Measurements from ENCODE around the gene USP33. TPM values are rescaled to one million over a fixed set of nuclear protein-coding genes. Genes with fewer than 3 reads are reported as not detected.

Gene USP33
- polyA plus RNA-seq, 2 of the 4 experiments (the other 2 are of a cell fraction), result 22.9 to 49.5 TPM

GRCh38 chr1:77716065-77716464, 43.6 kb downstream of the USP33 start:
- no peak for DNase-seq (ENCODE audit: low read depth in 1 of 2, low spot score in 1 of 2)
- ATAC-seq, result no peak
- CTCF ChIA-PET, result no interaction called here
- 95% methylated on average over 4 of the region's 4 CpGs for WGBS (ENCODE audit: missing lambda C conversion rate)
- TF ChIP-seq NR3C1 (IDR thresholded peaks at IDR 0.05) (no peak), MYC (IDR thresholded peaks at IDR 0.05; ENCODE audit: borderline replicate concordance, low read length) (no peak), NFE2L2 (conservative IDR thresholded peaks at IDR 0.05; ENCODE audit: low read length) (no peak), HDAC2 (IDR thresholded peaks at IDR 0.05) (no peak), RNF2 (IDR thresholded peaks at IDR 0.05; ENCODE audit: borderline replicate concordance, low read depth) (no peak)
- no peak for FAIRE-seq
- POLR2A ChIA-PET, result no interaction called here
- Histone ChIP-seq H3K9me3 (no peaks in the 10 kb centered on the region), H3K27ac (no peak overlapping the region), H3K4me3 (no peak overlapping the region), H3K4me1 (no peaks in the 10 kb centered on the region), H3K4me2 (no peak overlapping the region)

- no peak for DNase-seq (ENCODE audit: low read depth in 1 of 2, low spot score in 1 of 2)
- Histone ChIP-seq H3K9me3 (no peaks in the 10 kb centered on the region), H3K4me2 (no peak overlapping the region), H3K4me3 (no peak overlapping the region), H3K4me1 (no peaks in the 10 kb centered on the region), H3K27ac (no peak overlapping the region)
- CTCF ChIA-PET, result interaction anchor here (0.5 to 1.5 kb wide), 2 partner anchors 24 to 26 kb away, joined by 3 to 6 read pairs; no protein-coding TSS in a partner anchor
- TF ChIP-seq NR3C1 (IDR thresholded peaks at IDR 0.05) (no peak), TFCP2L1 (CRISPR knock-in tag; IDR thresholded peaks at IDR 0.05) (no peak), JUN (IDR thresholded peaks at IDR 0.05) (no peak), RAD21 (conservative IDR thresholded peaks at IDR 0.05 in 1 of 2, IDR thresholded peaks at IDR 0.05 in 1 of 2) (no peak), HDAC2 (IDR thresholded peaks at IDR 0.05) (no peak), RARB (CRISPR knock-in tag; IDR thresholded peaks at IDR 0.05) (no peak), SMC3 (IDR thresholded peaks at IDR 0.05) (no peak), HOXB5 (CRISPR knock-in tag; IDR thresholded peaks at IDR 0.05) (no peak), HOXB13 (CRISPR knock-in tag; IDR thresholded peaks at IDR 0.05; ENCODE audit: low read depth) (no peak)
- TF ChIP-seq, protein P1, sequence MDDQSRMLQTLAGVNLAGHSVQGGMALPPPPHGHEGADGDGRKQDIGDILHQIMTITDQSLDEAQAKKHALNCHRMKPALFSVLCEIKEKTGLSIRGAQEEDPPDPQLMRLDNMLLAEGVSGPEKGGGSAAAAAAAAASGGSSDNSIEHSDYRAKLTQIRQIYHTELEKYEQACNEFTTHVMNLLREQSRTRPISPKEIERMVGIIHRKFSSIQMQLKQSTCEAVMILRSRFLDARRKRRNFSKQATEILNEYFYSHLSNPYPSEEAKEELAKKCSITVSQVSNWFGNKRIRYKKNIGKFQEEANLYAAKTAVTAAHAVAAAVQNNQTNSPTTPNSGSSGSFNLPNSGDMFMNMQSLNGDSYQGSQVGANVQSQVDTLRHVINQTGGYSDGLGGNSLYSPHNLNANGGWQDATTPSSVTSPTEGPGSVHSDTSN (IDR thresholded peaks at IDR 0.05), result no peak
- TF ChIP-seq, protein P2, sequence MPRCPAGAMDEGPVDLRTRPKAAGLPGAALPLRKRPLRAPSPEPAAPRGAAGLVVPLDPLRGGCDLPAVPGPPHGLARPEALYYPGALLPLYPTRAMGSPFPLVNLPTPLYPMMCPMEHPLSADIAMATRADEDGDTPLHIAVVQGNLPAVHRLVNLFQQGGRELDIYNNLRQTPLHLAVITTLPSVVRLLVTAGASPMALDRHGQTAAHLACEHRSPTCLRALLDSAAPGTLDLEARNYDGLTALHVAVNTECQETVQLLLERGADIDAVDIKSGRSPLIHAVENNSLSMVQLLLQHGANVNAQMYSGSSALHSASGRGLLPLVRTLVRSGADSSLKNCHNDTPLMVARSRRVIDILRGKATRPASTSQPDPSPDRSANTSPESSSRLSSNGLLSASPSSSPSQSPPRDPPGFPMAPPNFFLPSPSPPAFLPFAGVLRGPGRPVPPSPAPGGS (IDR thresholded peaks at IDR 0.05), result no peak
- POLR2A ChIA-PET, result no interaction called here
- no peak for FAIRE-seq
- ATAC-seq, result no peak
- WGBS (ENCODE audit: missing lambda C conversion rate), result 91% methylated on average over 3 of the region's 3 CpGs
Measured at GRCh38 chr1:77709727-77710126, 49.9 kb downstream of the USP33 start.

DNA sequence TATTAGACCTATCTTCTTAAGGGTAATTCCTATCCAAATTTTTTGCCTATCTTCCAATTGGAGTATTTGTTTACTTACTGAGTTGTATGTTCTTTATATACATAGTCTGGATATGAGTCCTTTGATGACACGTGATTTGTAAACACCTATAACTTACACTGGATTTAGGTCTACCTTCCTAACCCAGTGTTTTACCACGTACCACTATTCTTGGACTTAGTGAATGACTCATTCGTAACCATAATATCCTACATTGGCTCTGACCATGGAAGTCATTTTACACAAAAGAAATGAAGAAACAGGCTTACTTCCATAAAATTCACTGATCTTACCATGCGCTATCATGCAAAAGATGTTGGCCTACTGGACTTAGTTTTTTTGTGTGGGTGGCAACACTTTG, 53.3 kb downstream of the USP33 start:
- CTCF ChIA-PET, result no interaction called here
- no peak for FAIRE-seq
- TF ChIP-seq KDM1A (IDR thresholded peaks at IDR 0.05; ENCODE audit: low read depth) (no peak), BHLHE40 (IDR thresholded peaks at IDR 0.05; ENCODE audit: low read depth, low read length) (no peak), JUNB (IDR thresholded peaks at IDR 0.05) (no peak), NPAS2 (CRISPR knock-in tag; IDR thresholded peaks at IDR 0.05; ENCODE audit: borderline replicate concordance) (no peak), RARB (CRISPR knock-in tag; IDR thresholded peaks at IDR 0.05) (no peak), HEYL (CRISPR knock-in tag; IDR thresholded peaks at IDR 0.05) (no peak), POLR2A (IDR thresholded peaks at IDR 0.05; ENCODE audit: low read length) (no peak), RAD21 (conservative IDR thresholded peaks at IDR 0.05 in 1 of 2, IDR thresholded peaks at IDR 0.05 in 1 of 2) (no peak), MAZ (IDR thresholded peaks at IDR 0.05; ENCODE audit: borderline replicate concordance, low read depth, low read length) (no peak), HOXB13 (CRISPR knock-in tag; IDR thresholded peaks at IDR 0.05; ENCODE audit: low read depth) (no peak), TFCP2L1 (CRISPR knock-in tag; IDR thresholded peaks at IDR 0.05) (no peak)
- TF ChIP-seq, protein P1 (IDR thresholded peaks at IDR 0.05), result no peak
- WGBS (ENCODE audit: missing lambda C conversion rate), result 73% methylated on average over 4 of the region's 4 CpGs
- H3K4me1 ChIP-seq, result no peaks in the 10 kb centered on the region
- no peak overlapping the region for H3K4me2 ChIP-seq
- no peak overlapping the region for H3K4me3 ChIP-seq
- ATAC-seq, result no peak
- no peaks in the 10 kb centered on the region for H3K9me3 ChIP-seq
- DNase-seq (ENCODE audit: low read depth in 1 of 2, low spot score in 1 of 2), result no peak
- no peak overlapping the region for H3K27ac ChIP-seq
- POLR2A ChIA-PET, result no interaction called here
